ENCODE results near the gene MRTFA.
"Not testable (repeated sequence)": the region's sequence is repeated elsewhere in the genome, so short reads cannot be mapped to it uniquely, and the experiment has no call there.

MRTFA gene

GRCh38 chr22:40542821-40543540, 93.5 kb downstream of the MRTFA start:
- Histone ChIP-seq H3K27me3 (ENCODE audit: low read length) (no peaks in the 10 kb centered on the region), H4K20me1 (ENCODE audit: low read depth, low read length) (no peaks in the 10 kb centered on the region), H3F3A (ENCODE audit: insufficient read depth) (peaks cover 4% of the 10 kb centered on the region; the same call in 1 of the 2 replicates), H2AFZ (ENCODE audit: low read depth, low read length, severe bottlenecking) (no peak overlapping the region), H3K9me2 (replicated peaks; ENCODE audit: insufficient read depth, low read length) (no peaks in the 10 kb centered on the region), H3K36me3 (ENCODE audit: low read length) (no peaks in the 10 kb centered on the region), H3K9me3 (ENCODE audit: insufficient read depth, low read length) (no peaks in the 10 kb centered on the region), H3K4me3 (ENCODE audit: insufficient read depth, low read length, poor library complexity, severe bottlenecking) (no peak overlapping the region), H3K9ac (ENCODE audit: low read length) (no peak overlapping the region), H3K79me2 (ENCODE audit: insufficient read depth, low read length) (peaks cover 57% of the 10 kb centered on the region), H3K4me2 (ENCODE audit: low read depth, low read length, poor library complexity, severe bottlenecking) (no peak overlapping the region), H3K27ac (ENCODE audit: low read depth, low read length) (no peak overlapping the region)
- TF ChIP-seq CTCF (IDR thresholded peaks at IDR 0.05; ENCODE audit: insufficient read depth, low read length, poor library complexity, severe bottlenecking) (no peak), EZH2phosphoT487 (conservative IDR thresholded peaks at IDR 0.05; ENCODE audit: low read length) (no peak)

GRCh38 chr22:40541300-40541699, 95.2 kb downstream of the MRTFA start:
- H2AFZ ChIP-seq (ENCODE audit: low read depth, low read length, severe bottlenecking), result no peak overlapping the region
- no peaks in the 10 kb centered on the region for H3K9me2 ChIP-seq (replicated peaks; ENCODE audit: insufficient read depth, low read length)
- H3F3A ChIP-seq (ENCODE audit: insufficient read depth), result peaks cover 4% of the 10 kb centered on the region; the same call in 1 of the 2 replicates
- peaks cover 48% of the 10 kb centered on the region for H3K79me2 ChIP-seq (ENCODE audit: insufficient read depth, low read length)
- no peaks in the 10 kb centered on the region for H3K27me3 ChIP-seq (ENCODE audit: low read length)
- H3K4me2 ChIP-seq (ENCODE audit: low read depth, low read length, poor library complexity, severe bottlenecking), result no peak overlapping the region
- H3K9me3 ChIP-seq (ENCODE audit: insufficient read depth, low read length), result no peaks in the 10 kb centered on the region
- no peaks in the 10 kb centered on the region for H3K36me3 ChIP-seq (ENCODE audit: low read length)
- no peak overlapping the region for H3K27ac ChIP-seq (ENCODE audit: low read depth, low read length)
- H3K9ac ChIP-seq (ENCODE audit: low read length), result no peak overlapping the region
- no peak overlapping the region for H3K4me3 ChIP-seq (ENCODE audit: insufficient read depth, low read length, poor library complexity, severe bottlenecking)
- H4K20me1 ChIP-seq (ENCODE audit: low read depth, low read length), result no peaks in the 10 kb centered on the region
- TF ChIP-seq EZH2phosphoT487 (conservative IDR thresholded peaks at IDR 0.05; ENCODE audit: low read length) (no peak), CTCF (IDR thresholded peaks at IDR 0.05; ENCODE audit: insufficient read depth, low read length, poor library complexity, severe bottlenecking) (no peak)

- no peaks in the 10 kb centered on the region for H3K36me3 ChIP-seq (ENCODE audit: low read length)
- no peak overlapping the region for H2AFZ ChIP-seq (ENCODE audit: low read depth, low read length, severe bottlenecking)
- H3K9ac ChIP-seq (ENCODE audit: low read length), result no peak overlapping the region
- no peaks in the 10 kb centered on the region for H4K20me1 ChIP-seq (ENCODE audit: low read depth, low read length)
- no peak overlapping the region for H3K4me2 ChIP-seq (ENCODE audit: low read depth, low read length, poor library complexity, severe bottlenecking)
- H3K4me3 ChIP-seq (ENCODE audit: insufficient read depth, low read length, poor library complexity, severe bottlenecking), result no peak overlapping the region
- H3K9me2 ChIP-seq (replicated peaks; ENCODE audit: insufficient read depth, low read length), result no peaks in the 10 kb centered on the region
- no peak overlapping the region for H3K27ac ChIP-seq (ENCODE audit: low read depth, low read length)
- no peaks in the 10 kb centered on the region for H3K27me3 ChIP-seq (ENCODE audit: low read length)
- peaks cover 11% of the 10 kb centered on the region for H3F3A ChIP-seq (ENCODE audit: insufficient read depth)
- peaks cover 48% of the 10 kb centered on the region for H3K79me2 ChIP-seq (ENCODE audit: insufficient read depth, low read length)
- TF ChIP-seq CTCF (IDR thresholded peaks at IDR 0.05; ENCODE audit: insufficient read depth, low read length, poor library complexity, severe bottlenecking), result no peak
- no peak for TF ChIP-seq EZH2phosphoT487 (conservative IDR thresholded peaks at IDR 0.05; ENCODE audit: low read length)
- no peaks in the 10 kb centered on the region for H3K9me3 ChIP-seq (ENCODE audit: insufficient read depth, low read length)
Observed at GRCh38 chr22:40540265-40540664, 96.3 kb downstream of the MRTFA start.

GRCh38 chr22:40536149-40536548, 100.4 kb downstream of the MRTFA start:
- H3K27ac ChIP-seq (ENCODE audit: low read depth, low read length); H4K20me1 ChIP-seq (ENCODE audit: low read depth, low read length); H3K27me3 ChIP-seq (ENCODE audit: low read length); H3K36me3 ChIP-seq (ENCODE audit: low read length); H2AFZ ChIP-seq (ENCODE audit: low read depth, low read length, severe bottlenecking); H3K4me2 ChIP-seq (ENCODE audit: low read depth, low read length, poor library complexity, severe bottlenecking); H3K4me3 ChIP-seq (ENCODE audit: insufficient read depth, low read length, poor library complexity, severe bottlenecking); H3K9ac ChIP-seq (ENCODE audit: low read length); H3K9me2 ChIP-seq (replicated peaks; ENCODE audit: insufficient read depth, low read length); H3K9me3 ChIP-seq (ENCODE audit: insufficient read depth, low read length): not testable (repeated sequence)
- H3F3A ChIP-seq (ENCODE audit: insufficient read depth), result peaks cover 25% of the 10 kb centered on the region
- peaks cover 55% of the 10 kb centered on the region for H3K79me2 ChIP-seq (ENCODE audit: insufficient read depth, low read length)

Measured in SU-DHL-6 (cell line).